ENCODE results near the gene RAB11FIP3.

RAB11FIP3 gene

DNA sequence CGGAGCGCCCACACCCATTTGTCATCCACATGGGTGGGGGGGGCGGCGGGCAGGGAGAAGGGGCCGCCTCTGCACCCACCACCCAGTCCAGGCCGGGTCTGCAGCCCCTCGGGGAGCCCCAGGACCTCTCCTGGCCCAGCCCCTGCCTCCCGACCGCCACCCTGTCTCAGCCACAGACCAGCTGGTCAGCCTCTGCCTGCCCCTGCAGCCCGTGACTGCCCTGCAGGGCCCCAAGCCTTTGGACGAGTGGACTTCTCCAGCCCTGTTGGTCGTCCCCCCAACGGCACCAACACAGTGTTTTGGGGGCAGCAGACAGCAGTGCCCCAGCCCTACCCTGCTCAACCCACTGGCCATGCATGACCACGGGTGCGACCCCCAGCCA, 136.0 kb downstream of the RAB11FIP3 start:
- in situ Hi-C loops (cut with MboI; ENCODE audit: low sequenced_read_pairs): no loop called here

DNA sequence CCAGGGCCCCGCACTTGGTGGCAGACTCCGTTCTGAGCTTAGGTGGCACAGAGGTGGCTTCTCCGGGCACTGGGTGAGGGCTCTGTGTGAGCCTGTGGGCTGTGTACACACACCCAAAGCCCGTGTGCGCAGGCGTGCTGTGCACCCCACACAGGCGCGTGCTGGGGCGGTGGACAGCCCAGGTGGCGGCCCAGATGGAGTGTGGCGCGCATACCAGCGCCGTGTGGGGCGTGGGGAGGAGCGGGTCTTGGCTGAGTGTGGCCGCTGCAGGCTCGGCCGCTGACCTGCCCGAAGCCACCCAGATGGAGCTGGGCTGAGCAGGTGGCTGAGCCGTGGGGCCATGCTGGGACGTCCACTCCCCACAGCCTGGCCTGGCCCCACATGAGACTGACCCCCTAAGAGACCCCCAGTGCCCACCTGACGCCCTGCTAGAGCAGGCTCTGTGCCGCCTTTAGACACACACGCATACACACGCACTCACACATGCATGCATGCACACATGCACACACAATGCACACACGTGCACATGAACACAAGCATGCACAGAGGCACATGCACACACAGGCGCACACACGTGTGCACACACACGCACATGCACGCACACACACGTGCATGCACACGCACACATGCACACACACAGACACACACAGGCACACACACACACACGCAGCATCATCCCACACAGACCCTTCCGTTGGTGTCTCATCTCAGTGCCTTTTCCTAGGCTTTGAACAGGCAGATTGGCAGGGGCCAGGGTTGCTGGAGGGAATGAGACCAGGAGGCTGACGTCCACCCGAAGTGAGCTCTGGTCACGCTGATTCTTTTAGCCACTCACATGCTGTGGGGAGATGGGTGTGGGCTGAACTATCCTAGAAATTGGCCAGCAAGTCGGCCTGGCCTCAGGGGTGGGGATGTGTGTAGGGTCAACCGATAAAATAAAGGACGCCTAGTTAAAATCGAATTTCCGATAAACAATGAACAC, 136.8 kb downstream of the RAB11FIP3 start:
- in situ Hi-C loops (cut with MboI; ENCODE audit: low sequenced_read_pairs): no loop called here

DNA sequence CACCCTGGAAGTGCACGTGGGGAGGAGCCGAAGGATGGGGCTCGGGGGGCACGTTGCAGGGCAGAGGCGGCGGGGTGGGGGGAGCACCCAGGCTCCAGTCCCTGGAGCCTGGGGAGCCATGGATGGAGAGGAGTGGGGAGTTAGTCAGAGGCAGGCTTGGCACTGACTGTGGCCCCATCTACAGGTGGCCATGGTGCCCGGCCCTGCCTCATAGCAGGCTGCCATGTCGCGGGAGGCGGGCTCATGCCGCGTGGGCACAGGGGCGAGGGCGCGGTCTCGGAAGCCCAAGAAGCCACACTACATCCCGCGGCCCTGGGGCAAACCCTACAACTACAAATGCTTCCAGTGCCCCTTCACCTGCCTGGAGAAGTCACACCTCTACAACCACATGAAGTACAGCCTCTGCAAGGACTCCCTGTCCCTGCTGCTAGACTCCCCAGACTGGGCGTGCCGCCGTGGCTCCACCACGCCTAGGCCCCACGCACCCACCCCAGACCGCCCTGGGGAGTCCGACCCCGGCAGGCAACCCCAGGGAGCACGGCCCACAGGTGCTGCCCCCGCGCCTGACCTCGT, 137.7 kb downstream of the RAB11FIP3 start:
- in situ Hi-C loops (cut with MboI; ENCODE audit: low sequenced_read_pairs): no loop called here

DNA sequence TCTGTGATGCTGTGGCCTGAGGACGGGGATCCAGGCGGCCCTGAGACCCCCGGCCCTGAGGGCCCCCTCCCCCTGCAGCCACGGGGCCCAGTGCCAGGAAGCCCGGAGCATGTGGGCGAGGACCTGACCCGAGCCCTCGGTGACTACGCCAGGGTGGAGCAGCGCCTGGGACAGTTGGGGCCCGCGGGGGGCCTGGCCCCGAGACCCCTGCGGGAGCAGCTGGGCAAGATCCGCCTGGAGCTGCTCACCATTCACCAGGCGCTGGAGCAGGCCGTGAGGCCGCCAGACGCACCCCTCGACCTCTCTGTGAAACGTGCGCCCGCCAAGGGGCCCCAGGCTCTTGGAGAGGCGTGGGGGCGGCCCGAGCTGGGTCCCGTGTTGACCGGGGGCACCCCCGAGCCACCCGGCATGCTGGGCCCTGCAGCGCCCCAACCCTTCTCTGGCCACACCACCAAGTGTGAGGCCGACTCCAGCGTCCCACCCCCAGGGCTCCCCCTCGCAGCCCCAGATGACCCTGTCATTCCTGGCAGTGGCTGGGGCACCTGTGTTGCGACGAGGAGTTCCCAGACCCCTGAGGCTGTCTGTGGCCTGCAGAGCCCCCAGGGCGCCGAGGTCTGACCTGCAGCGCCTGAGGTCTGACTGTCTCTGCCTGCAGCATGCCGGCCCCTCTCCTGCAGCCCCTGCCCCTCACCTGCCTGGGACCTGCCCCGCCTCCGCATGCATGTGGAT, 139.4 kb downstream of the RAB11FIP3 start:
- in situ Hi-C loops (cut with MboI; ENCODE audit: low sequenced_read_pairs): no loop called here

DNA sequence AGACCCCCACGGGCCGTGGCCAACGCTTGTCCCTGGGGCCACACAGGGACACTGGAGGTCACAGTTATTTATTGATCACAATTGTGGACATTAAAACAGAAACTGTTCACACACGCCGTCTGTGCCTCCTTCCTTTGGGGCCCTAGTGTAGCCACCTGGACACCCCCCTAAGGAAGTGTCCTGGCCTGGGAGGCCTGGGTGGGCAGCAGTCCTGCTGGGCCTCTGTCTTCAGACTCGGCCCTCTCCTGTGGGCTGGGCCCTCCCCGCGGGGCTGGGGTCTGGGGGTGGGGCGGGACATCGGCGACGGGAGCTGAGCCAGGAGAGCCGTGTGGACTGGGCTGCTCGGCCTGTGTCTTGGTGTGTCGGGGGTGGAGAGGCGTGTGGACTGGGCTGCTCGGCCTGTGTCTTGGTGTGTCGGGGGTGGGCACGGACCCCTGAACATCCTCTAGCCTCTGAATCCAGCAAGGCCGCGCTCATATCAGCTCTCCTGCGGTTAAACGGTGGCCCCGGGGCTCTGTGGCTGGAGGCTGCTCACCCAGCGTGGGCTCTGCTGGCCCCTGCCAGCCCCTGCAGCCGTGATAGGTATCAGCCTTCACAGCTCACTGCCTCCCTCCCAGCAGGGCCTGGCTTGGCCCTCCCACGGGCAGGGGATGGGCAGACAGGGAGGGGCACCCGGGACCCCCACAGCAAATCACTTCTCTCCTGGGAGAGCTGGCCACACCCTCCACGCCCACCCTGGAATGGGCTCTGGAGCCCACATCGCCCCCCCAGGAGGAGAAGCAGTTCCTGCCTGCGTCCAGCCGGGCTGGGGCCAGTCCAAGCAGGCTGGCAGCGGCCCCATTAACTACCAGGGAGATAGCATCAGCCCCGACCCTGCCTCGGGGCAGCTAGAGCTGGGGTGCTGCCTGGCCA, 140.2 kb downstream of the RAB11FIP3 start:
- in situ Hi-C loops (cut with MboI; ENCODE audit: low sequenced_read_pairs): no loop called here

DNA sequence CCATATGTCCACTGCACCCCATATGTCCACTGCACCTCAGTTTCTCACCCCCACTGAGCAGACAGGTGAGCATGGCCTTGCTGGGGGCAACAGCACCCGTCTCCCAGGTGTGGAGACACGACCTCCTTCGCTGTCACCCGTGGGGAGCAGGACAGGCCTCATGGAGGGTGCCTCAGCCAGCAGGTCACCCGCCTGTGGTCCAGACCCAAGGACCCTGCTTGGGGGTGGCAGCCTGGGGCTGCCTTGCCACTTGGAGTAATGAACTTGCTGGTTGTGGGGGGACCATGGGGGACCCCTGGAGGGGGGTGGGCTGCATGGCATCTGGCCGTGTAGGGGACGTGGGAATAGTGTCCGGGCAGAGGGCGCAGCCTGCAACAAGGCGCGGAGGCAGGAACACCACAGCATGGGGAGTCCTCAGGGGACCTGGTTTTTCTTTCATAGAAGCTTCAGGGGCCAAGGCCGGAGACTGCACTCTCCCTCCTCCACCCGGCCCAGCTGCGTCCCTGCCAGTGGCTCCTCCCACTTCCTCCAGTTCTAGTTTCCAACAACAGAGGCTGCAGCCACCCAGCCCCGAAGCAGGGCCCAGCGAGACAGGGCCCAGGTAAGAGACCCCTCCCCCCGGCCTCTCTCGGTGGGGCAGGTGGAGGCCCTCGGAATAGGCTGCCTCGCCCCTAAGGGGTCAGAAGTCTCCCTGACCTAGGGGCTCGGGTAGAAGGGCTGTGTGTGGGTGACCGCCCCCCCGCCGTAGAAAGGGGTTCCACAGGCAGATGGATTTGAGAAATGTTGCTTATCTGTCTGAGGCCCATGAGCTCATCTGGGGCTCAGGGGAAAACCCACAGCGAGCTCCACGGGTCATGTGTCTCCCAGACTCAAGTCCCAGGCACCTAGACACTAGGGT, 141.3 kb downstream of the RAB11FIP3 start, which contains the start of gene NHLRC4:
Gene NHLRC4, plus strand, starts transcription at position 531 of the 898 bp plus-strand sequence. CDS start 1,043 bp downstream, outside the sequence.
- in situ Hi-C loops (cut with MboI; ENCODE audit: low sequenced_read_pairs): no loop called here

DNA sequence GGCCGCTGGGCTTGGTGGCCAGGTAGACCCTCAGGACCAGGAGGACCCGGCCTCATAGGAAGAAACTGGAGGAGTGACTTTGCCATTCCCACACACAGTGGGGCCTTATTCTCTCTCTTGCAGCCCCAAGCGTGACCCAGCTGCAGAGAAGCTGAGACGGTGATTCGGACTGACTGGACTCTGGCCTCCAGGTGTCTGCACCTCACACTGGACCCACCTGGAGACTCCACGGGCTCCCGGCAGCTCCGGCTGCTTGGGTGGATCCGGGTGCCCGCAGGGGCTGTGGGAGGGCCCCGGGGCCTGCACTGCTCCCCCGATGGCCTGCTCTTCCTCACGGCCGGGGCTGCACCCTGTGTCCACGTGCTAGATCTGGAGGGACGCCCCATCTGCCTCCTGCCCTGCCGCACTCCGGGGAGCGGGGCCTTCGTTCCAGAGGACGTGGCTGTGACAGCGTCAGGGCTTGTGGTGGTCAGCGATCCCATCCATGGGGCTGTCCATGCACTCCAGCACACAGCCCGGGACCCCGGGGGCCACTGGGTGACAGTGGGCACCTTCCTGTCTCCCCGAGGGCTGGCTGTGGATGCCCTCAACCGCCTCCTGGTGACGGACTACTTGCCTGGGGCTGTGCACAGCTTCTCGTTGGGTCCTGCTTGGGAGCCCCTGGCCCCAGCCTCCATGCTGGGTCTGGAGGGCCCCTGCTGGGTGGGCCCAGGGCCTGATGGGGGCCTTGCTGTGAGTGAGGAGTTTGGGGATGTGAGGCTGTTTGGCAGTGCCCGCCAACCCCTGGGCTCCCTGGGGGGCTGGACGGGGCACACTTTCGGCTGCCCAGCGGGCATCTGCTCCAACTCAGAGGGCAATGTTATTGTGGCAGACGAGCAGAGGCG, 142.2 kb downstream of the RAB11FIP3 start:
- in situ Hi-C loops (cut with MboI; ENCODE audit: low sequenced_read_pairs): no loop called here

DNA sequence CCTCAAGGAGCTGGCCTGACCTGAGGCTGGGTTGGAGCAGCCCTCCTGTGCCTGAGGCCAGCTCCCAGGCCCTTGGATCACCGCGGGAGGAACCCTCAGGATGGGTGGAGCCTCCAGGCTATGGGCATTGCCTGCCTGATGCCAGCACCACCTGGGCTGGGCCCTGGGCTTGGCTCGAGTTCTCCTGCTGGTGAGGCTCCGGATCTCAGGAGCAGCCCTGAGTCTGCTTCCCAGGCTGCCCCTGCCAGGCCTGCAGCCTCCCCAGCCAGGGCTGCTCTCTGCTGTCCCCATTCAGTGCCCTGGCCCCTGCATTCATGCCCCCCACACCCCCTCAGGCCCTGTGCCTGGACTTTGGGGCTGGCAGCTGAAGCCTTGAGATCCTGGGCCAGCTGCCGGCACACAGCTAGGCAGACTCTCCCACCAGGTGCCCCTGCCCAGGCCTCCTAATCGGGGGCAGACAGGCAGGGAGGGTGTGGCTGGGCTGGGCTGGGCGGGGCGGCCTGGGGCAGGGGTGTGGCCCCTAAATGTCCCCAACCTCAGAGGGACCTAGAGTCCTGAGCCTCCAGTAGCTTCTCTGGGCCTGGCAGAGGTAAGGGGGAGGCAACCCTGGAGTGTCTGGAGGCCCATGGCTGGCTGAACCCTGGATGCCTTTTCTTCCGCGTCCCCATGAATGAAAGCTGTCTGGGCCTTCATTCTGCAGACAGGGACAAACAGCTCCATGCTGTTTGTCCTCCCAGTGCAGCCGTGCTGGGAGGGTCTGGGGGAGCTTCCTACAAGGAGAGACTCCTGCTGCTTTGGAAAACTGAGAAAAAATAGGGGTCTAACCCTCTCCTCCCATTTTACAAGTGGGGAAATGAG, 143.2 kb downstream of the RAB11FIP3 start:
- in situ Hi-C loops (cut with MboI; ENCODE audit: low sequenced_read_pairs): no loop called here

DNA sequence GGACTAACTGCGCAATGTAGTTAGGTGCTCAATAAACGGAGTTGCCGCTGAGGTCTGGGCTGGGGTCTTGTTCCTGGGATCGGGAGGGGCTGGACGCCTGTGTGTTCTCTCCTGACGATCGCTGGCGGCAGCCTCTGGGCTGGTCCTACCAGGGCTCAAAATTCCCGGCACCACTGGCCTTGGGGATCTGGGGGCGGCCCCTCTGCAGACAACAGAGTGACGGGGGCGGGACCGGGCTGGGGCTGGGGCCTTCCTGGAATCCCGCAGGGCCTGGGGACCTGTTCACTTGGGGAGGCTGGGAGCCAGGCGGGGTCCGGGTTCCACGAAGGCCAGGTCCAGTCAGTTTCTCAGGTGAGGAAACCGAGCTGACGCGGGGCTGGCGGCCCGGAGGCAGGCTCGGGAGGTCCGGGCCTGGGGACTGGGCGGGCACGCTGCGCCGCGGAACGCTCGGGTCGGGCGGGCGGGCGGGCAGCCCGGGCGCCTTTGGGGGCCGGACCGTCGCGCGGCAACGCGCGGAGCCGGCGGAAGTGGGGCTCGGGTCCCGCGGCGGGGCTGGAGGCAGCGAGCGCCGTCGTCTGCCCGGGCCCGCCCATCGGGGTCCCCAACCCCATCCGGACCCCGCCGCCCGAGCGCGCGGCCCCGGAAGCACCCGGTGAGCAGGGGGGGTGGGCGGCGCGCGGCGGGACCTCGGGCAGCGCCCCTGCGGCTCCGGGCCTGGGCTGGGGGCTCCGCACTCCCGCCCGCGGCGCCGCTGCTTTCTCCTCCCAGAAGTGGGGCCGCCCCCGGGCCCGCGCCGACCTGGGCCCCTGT, 144.2 kb downstream of the RAB11FIP3 start, which contains the start of gene PIGQ:
Gene PIGQ, plus strand, starts transcription at position 524 of the 810 bp plus-strand sequence. CDS start 4,107 bp downstream, outside the sequence.
- in situ Hi-C loops (cut with MboI; ENCODE audit: low sequenced_read_pairs): no loop called here

Data from HL-60/S4 (cell line).